HG02798 (cell line): ENCODE results near the gene DHRS4L2.
A peak's percentile ranks its signal among the peaks of the same experiment; 100 is the strongest.
"Not testable (repeated sequence)": the region's sequence is repeated elsewhere in the genome, so short reads cannot be mapped to it uniquely, and the experiment has no call there.

Source experiments
- ATAC-seq: cut with Tn5 transposase; IDR thresholded peaks from one replicate; pipeline ENCODE4 v1.9.1; 2021; ENCODE audit warnings: mild to moderate bottlenecking; ENCODE audit not compliant: unreplicated experiment, poor library complexity

The DHRS4L2 gene

GRCh38 chr14:24013654-24014514 lies 25.2 kb downstream of the DHRS4L2 start:
- ATAC-seq, result peak; percentile 51

- ATAC-seq, result not testable (repeated sequence)
Measured at GRCh38 chr14:24015745-24016144, 27.0 kb downstream of the DHRS4L2 start.

GRCh38 chr14:24018978-24019377 lies 30.2 kb downstream of the DHRS4L2 start:
- ATAC-seq, result not testable (repeated sequence)

- peak; percentile 36 for ATAC-seq
Measured at GRCh38 chr14:24019944-24020343, 31.2 kb downstream of the DHRS4L2 start.

GRCh38 chr14:24020520-24020919 lies 31.8 kb downstream of the DHRS4L2 start:
- ATAC-seq, result not testable (repeated sequence)

GRCh38 chr14:24024939-24025418 lies 36.2 kb downstream of the DHRS4L2 start:
- ATAC-seq, result not testable (repeated sequence)

- not testable (repeated sequence) for ATAC-seq
Measured at GRCh38 chr14:24029687-24030086, 41.0 kb downstream of the DHRS4L2 start.

- ATAC-seq, result not testable (repeated sequence)
Measured at GRCh38 chr14:24031331-24031730, 42.6 kb downstream of the DHRS4L2 start.

GRCh38 chr14:24032727-24033418 lies 44.1 kb downstream of the DHRS4L2 start:
- no peak for ATAC-seq

- ATAC-seq, result peak; percentile 14
Measured at GRCh38 chr14:24035769-24036168, 47.0 kb downstream of the DHRS4L2 start.

GRCh38 chr14:24036169-24036962 lies 47.6 kb downstream of the DHRS4L2 start:
- ATAC-seq, result peak; percentile 75

- ATAC-seq, result not testable (repeated sequence)
Measured at GRCh38 chr14:24036963-24037657, 48.4 kb downstream of the DHRS4L2 start.

- no peak for ATAC-seq
Measured at GRCh38 chr14:24037658-24038037, 48.9 kb downstream of the DHRS4L2 start.

GRCh38 chr14:24038686-24039085 lies 50.0 kb downstream of the DHRS4L2 start:
- no peak for ATAC-seq

GRCh38 chr14:24040692-24041091 lies 52.0 kb downstream of the DHRS4L2 start:
- ATAC-seq, result no peak

GRCh38 chr14:24042746-24043145 lies 54.0 kb downstream of the DHRS4L2 start:
- ATAC-seq, result no peak

GRCh38 chr14:24049002-24049401 lies 60.3 kb downstream of the DHRS4L2 start:
- ATAC-seq, result not testable (repeated sequence)

- ATAC-seq, result not testable (repeated sequence)
Measured at GRCh38 chr14:24050753-24051152, 62.0 kb downstream of the DHRS4L2 start.

- ATAC-seq, result peak; percentile 22
Measured at GRCh38 chr14:24051176-24051788, 62.6 kb downstream of the DHRS4L2 start.
